CD4-positive, alpha-beta T cell treated with Interleukin-17A for 1 hour (primary cell): ENCODE results near the gene B4GALT7.
"Not testable (repeated sequence)": the region's sequence is repeated elsewhere in the genome, so short reads cannot be mapped to it uniquely, and the experiment has no call there.

Experiments used
- DNase-seq: peaks from one replicate; pipeline ENCODE4 v3.0.0-alpha.2; 2020

B4GALT7 gene

GRCh38 chr5:177610131-177610769, 10.3 kb downstream of the B4GALT7 start:
- no peak for DNase-seq

- no peak for DNase-seq
These were observed 11.0 kb downstream of the B4GALT7 start for GRCh38 chr5:177610770-177611445.

GRCh38 chr5:177611446-177612214, 11.7 kb downstream of the B4GALT7 start:
- no peak for DNase-seq

- no peak for DNase-seq
These were observed 12.3 kb downstream of the B4GALT7 start for GRCh38 chr5:177612215-177612673.

GRCh38 chr5:177620560-177620959, 20.6 kb downstream of the B4GALT7 start:
- no peak for DNase-seq

- not testable (repeated sequence) for DNase-seq
These were observed 24.2 kb downstream of the B4GALT7 start for GRCh38 chr5:177624172-177624571.

- not testable (repeated sequence) for DNase-seq
These were observed 30.3 kb downstream of the B4GALT7 start for GRCh38 chr5:177630186-177630585.

- DNase-seq, result not testable (repeated sequence)
These were observed 35.0 kb downstream of the B4GALT7 start for GRCh38 chr5:177634912-177635311.

- not testable (repeated sequence) for DNase-seq
These were observed 45.5 kb downstream of the B4GALT7 start for GRCh38 chr5:177645462-177645861.

- not testable (repeated sequence) for DNase-seq
These were observed 51.3 kb downstream of the B4GALT7 start for GRCh38 chr5:177651235-177651634.

- not testable (repeated sequence) for DNase-seq
These were observed 57.9 kb downstream of the B4GALT7 start for GRCh38 chr5:177657846-177658245.

GRCh38 chr5:177658542-177658941, 58.6 kb downstream of the B4GALT7 start:
- not testable (repeated sequence) for DNase-seq
